WERI-Rb-1 (cell line): Measurements from ENCODE around the gene MEGF10.

ENCODE experiments used
- DNase-seq: peaks from one replicate; pipeline ENCODE4 v3.0.0-alpha.2; 2020
- H3K27ac ChIP-seq: fragments of 250-450 bp; sonication (Bioruptor Pico); 2 replicates; pipeline ENCODE4 v1.5.1; 2020; ENCODE audit warnings: mild to moderate bottlenecking, moderate library complexity
- H3K27me3 ChIP-seq: fragments of 250-450 bp; sonication (Bioruptor Pico); 2 replicates; pipeline ENCODE4 v1.5.1; 2021; ENCODE audit warnings: mild to moderate bottlenecking, low read depth, moderate library complexity; ENCODE audit not compliant: insufficient read depth, severe bottlenecking
- H3K36me3 ChIP-seq: fragments of 250-450 bp; sonication (Bioruptor Pico); 2 replicates; pipeline ENCODE4 v1.5.1; 2020; ENCODE audit warnings: mild to moderate bottlenecking, moderate library complexity
- H3K4me3 ChIP-seq: 2 replicates; pipeline ENCODE4 v1.5.1; 2011; ENCODE audit warnings: low read depth, mild to moderate bottlenecking, control low read depth, low read length
- H3K9me3 ChIP-seq: fragments of 250-450 bp; sonication (Bioruptor Pico); 2 replicates; pipeline ENCODE4 v1.5.1; 2021; ENCODE audit warnings: mild to moderate bottlenecking, moderate library complexity; ENCODE audit not compliant: severe bottlenecking
- CTCF ChIP-seq: IDR thresholded peaks from 2 replicates; pipeline ENCODE4 v1.5.1; 2011; ENCODE audit warnings: low read depth, mild to moderate bottlenecking, control low read depth, inconsistent platforms, low read length

The MEGF10 gene

GRCh38 chr5:127406326-127407121 is 115.9 kb downstream of the MEGF10 start:
- DNase-seq = no peak
- Histone ChIP-seq H3K27me3 (no peaks in the 10 kb centered on the region), H3K9me3 (no peaks in the 10 kb centered on the region), H3K36me3 (no peaks in the 10 kb centered on the region), H3K27ac (no peak overlapping the region), H3K4me3 (no peak overlapping the region)
- no peak for TF ChIP-seq CTCF

- TF ChIP-seq CTCF = no peak
- no peak for DNase-seq
Observed at GRCh38 chr5:127409246-127409917, 118.8 kb downstream of the MEGF10 start.

GRCh38 chr5:127409921-127410675 is 119.5 kb downstream of the MEGF10 start:
- Histone ChIP-seq H3K27ac (no peak overlapping the region), H3K4me3 (no peak overlapping the region), H3K36me3 (no peaks in the 10 kb centered on the region), H3K9me3 (no peaks in the 10 kb centered on the region), H3K27me3 (no peaks in the 10 kb centered on the region)
- no peak for TF ChIP-seq CTCF
- DNase-seq = no peak

More at GRCh38 chr5:127409246-127409917, 118.8 kb downstream of the MEGF10 start:
- no peaks in the 10 kb centered on the region for H3K9me3 ChIP-seq
- H3K27me3 ChIP-seq = no peaks in the 10 kb centered on the region
- no peaks in the 10 kb centered on the region for H3K36me3 ChIP-seq
- no peak overlapping the region for H3K4me3 ChIP-seq
- no peak overlapping the region for H3K27ac ChIP-seq

GRCh38 chr5:127410959-127411358 is 120.4 kb downstream of the MEGF10 start:
- Histone ChIP-seq H3K27me3 (no peaks in the 10 kb centered on the region), H3K36me3 (no peaks in the 10 kb centered on the region), H3K27ac (no peak overlapping the region), H3K4me3 (no peak overlapping the region), H3K9me3 (no peaks in the 10 kb centered on the region)
- no peak for TF ChIP-seq CTCF
- no peak for DNase-seq

GRCh38 chr5:127411381-127411780 is 120.8 kb downstream of the MEGF10 start:
- no peak for TF ChIP-seq CTCF
- no peaks in the 10 kb centered on the region for H3K9me3 ChIP-seq
- H3K4me3 ChIP-seq = no peak overlapping the region
- H3K36me3 ChIP-seq = no peaks in the 10 kb centered on the region
- no peak overlapping the region for H3K27ac ChIP-seq
- no peaks in the 10 kb centered on the region for H3K27me3 ChIP-seq
- no peak for DNase-seq
